ENCODE results near the gene KLF7. TPM values are rescaled to one million over a fixed set of nuclear protein-coding genes. Genes with fewer than 3 reads are reported as not detected.

The KLF7 gene
- 30.3 TPM for total RNA-seq
- polyA plus RNA-seq = 15.1 TPM

GRCh38 chr2:207165121-207166038 is at the start of gene KLF7:
Gene KLF7, minus strand, starts transcription at chr2:207165948. Its CDS starts 380 bp downstream, at chr2:207165568.
- Histone ChIP-seq H3K4me1 (ENCODE audit: insufficient read depth) (no peaks in the 10 kb centered on the region), H3K27ac (ENCODE audit: low read depth) (peak within 1 kb of the TSS; percentile 100), H3K4me3 (ENCODE audit: low read depth, low read length) (peak within 1 kb of the TSS; percentile 89), H3K36me3 (ENCODE audit: insufficient read depth) (no peaks in the 10 kb centered on the region)
- DNase-seq (ENCODE audit: extremely low spot score) = no peak
- WGBS = under 1% methylated on average over 36 of the region's 36 CpGs

GRCh38 chr2:207215308-207215707 is 49.6 kb upstream of the KLF7 start:
- no peaks in the 10 kb centered on the region for H3K36me3 ChIP-seq (ENCODE audit: insufficient read depth)
- H3K4me3 ChIP-seq (ENCODE audit: low read depth, low read length) = no peak overlapping the region
- no peak for DNase-seq (ENCODE audit: extremely low spot score)
- 65% methylated on average over 2 of the region's 2 CpGs for WGBS
- no peaks in the 10 kb centered on the region for H3K4me1 ChIP-seq (ENCODE audit: insufficient read depth)
- no peak overlapping the region for H3K27ac ChIP-seq (ENCODE audit: low read depth)

GRCh38 chr2:207214446-207214845 is 48.7 kb upstream of the KLF7 start:
- DNase-seq (ENCODE audit: extremely low spot score) = no peak
- Histone ChIP-seq H3K4me1 (ENCODE audit: insufficient read depth) (no peaks in the 10 kb centered on the region), H3K36me3 (ENCODE audit: insufficient read depth) (no peaks in the 10 kb centered on the region), H3K27ac (ENCODE audit: low read depth) (no peak overlapping the region), H3K4me3 (ENCODE audit: low read depth, low read length) (no peak overlapping the region)
- WGBS = 81% methylated on average over 3 of the region's 3 CpGs

GRCh38 chr2:207206011-207206410 is 40.3 kb upstream of the KLF7 start:
- Histone ChIP-seq H3K4me1 (ENCODE audit: insufficient read depth) (no peaks in the 10 kb centered on the region), H3K27ac (ENCODE audit: low read depth) (no peak overlapping the region), H3K36me3 (ENCODE audit: insufficient read depth) (no peaks in the 10 kb centered on the region), H3K4me3 (ENCODE audit: low read depth, low read length) (no peak overlapping the region)
- DNase-seq (ENCODE audit: extremely low spot score) = no peak
- 87% methylated on average over 3 of the region's 3 CpGs for WGBS

- H3K4me3 ChIP-seq (ENCODE audit: low read depth, low read length) = no peak overlapping the region
- no peak overlapping the region for H3K27ac ChIP-seq (ENCODE audit: low read depth)
- H3K36me3 ChIP-seq (ENCODE audit: insufficient read depth) = no peaks in the 10 kb centered on the region
- H3K4me1 ChIP-seq (ENCODE audit: insufficient read depth) = no peaks in the 10 kb centered on the region
- DNase-seq (ENCODE audit: extremely low spot score) = no peak
These were observed 39.6 kb upstream of the KLF7 start for GRCh38 chr2:207205173-207205957.

GRCh38 chr2:207203056-207203455 is 37.3 kb upstream of the KLF7 start:
- H3K4me1 ChIP-seq (ENCODE audit: insufficient read depth) = no peaks in the 10 kb centered on the region

GRCh38 chr2:207202645-207203044 is 36.9 kb upstream of the KLF7 start:
- no peaks in the 10 kb centered on the region for H3K4me1 ChIP-seq (ENCODE audit: insufficient read depth)
- DNase-seq (ENCODE audit: extremely low spot score) = no peak
- 29% methylated on average over 4 of the region's 4 CpGs for WGBS
- H3K27ac ChIP-seq (ENCODE audit: low read depth) = no peak overlapping the region
- no peak overlapping the region for H3K4me3 ChIP-seq (ENCODE audit: low read depth, low read length)
- no peaks in the 10 kb centered on the region for H3K36me3 ChIP-seq (ENCODE audit: insufficient read depth)

More at GRCh38 chr2:207203056-207203455, 37.3 kb upstream of the KLF7 start:
- no peak overlapping the region for H3K4me3 ChIP-seq (ENCODE audit: low read depth, low read length)
- H3K36me3 ChIP-seq (ENCODE audit: insufficient read depth) = no peaks in the 10 kb centered on the region
- 54% methylated on average over 1 of the region's 1 CpG for WGBS
- H3K27ac ChIP-seq (ENCODE audit: low read depth) = no peak overlapping the region
- no peak for DNase-seq (ENCODE audit: extremely low spot score)

GRCh38 chr2:207201416-207201815 is 35.7 kb upstream of the KLF7 start:
- 88% methylated on average over 2 of the region's 2 CpGs for WGBS
- no peak for DNase-seq (ENCODE audit: extremely low spot score)
- no peaks in the 10 kb centered on the region for H3K36me3 ChIP-seq (ENCODE audit: insufficient read depth)
- H3K27ac ChIP-seq (ENCODE audit: low read depth) = no peak overlapping the region
- H3K4me1 ChIP-seq (ENCODE audit: insufficient read depth) = no peaks in the 10 kb centered on the region
- no peak overlapping the region for H3K4me3 ChIP-seq (ENCODE audit: low read depth, low read length)

GRCh38 chr2:207200136-207200535 is 34.4 kb upstream of the KLF7 start:
- no peak overlapping the region for H3K4me3 ChIP-seq (ENCODE audit: low read depth, low read length)
- DNase-seq (ENCODE audit: extremely low spot score) = no peak
- 81% methylated on average over 8 of the region's 8 CpGs for WGBS
- no peak overlapping the region for H3K27ac ChIP-seq (ENCODE audit: low read depth)
- H3K4me1 ChIP-seq (ENCODE audit: insufficient read depth) = no peaks in the 10 kb centered on the region
- H3K36me3 ChIP-seq (ENCODE audit: insufficient read depth) = no peaks in the 10 kb centered on the region

- Histone ChIP-seq H3K4me1 (ENCODE audit: insufficient read depth) (no peaks in the 10 kb centered on the region), H3K36me3 (ENCODE audit: insufficient read depth) (no peaks in the 10 kb centered on the region), H3K27ac (ENCODE audit: low read depth) (no peak overlapping the region), H3K4me3 (ENCODE audit: low read depth, low read length) (no peak overlapping the region)
- no peak for DNase-seq (ENCODE audit: extremely low spot score)
- WGBS = 73% methylated on average over 2 of the region's 2 CpGs
These were observed 28.3 kb upstream of the KLF7 start for GRCh38 chr2:207194028-207194427.

GRCh38 chr2:207188626-207189419 is 23.1 kb upstream of the KLF7 start:
- Histone ChIP-seq H3K36me3 (ENCODE audit: insufficient read depth) (no peaks in the 10 kb centered on the region), H3K4me1 (ENCODE audit: insufficient read depth) (no peaks in the 10 kb centered on the region), H3K4me3 (ENCODE audit: low read depth, low read length) (no peak overlapping the region), H3K27ac (ENCODE audit: low read depth) (no peak overlapping the region)
- WGBS = 60% methylated on average over 3 of the region's 3 CpGs
- DNase-seq (ENCODE audit: extremely low spot score) = no peak

- 92% methylated on average over 6 of the region's 6 CpGs for WGBS
- no peaks in the 10 kb centered on the region for H3K4me1 ChIP-seq (ENCODE audit: insufficient read depth)
- H3K4me3 ChIP-seq (ENCODE audit: low read depth, low read length) = no peak overlapping the region
- no peak for DNase-seq (ENCODE audit: extremely low spot score)
- H3K36me3 ChIP-seq (ENCODE audit: insufficient read depth) = no peaks in the 10 kb centered on the region
- H3K27ac ChIP-seq (ENCODE audit: low read depth) = no peak overlapping the region
These were observed 19.6 kb upstream of the KLF7 start for GRCh38 chr2:207185372-207185771.

GRCh38 chr2:207184768-207185167 is 19.0 kb upstream of the KLF7 start:
- Histone ChIP-seq H3K27ac (ENCODE audit: low read depth) (no peak overlapping the region), H3K36me3 (ENCODE audit: insufficient read depth) (no peaks in the 10 kb centered on the region), H3K4me3 (ENCODE audit: low read depth, low read length) (no peak overlapping the region), H3K4me1 (ENCODE audit: insufficient read depth) (no peaks in the 10 kb centered on the region)
- 76% methylated on average over 5 of the region's 5 CpGs for WGBS
- DNase-seq (ENCODE audit: extremely low spot score) = no peak
